DND-41 (cell line): Measurements from ENCODE around the gene MSH3.

Experiments
- ATAC-seq: fragments of 200-7000 bp; cut with Tn5 transposase; 3 replicates; pipeline ENCODE4 v1.9.1; 2021; ENCODE audit warnings: low read depth; ENCODE audit not compliant: insufficient read depth
- DNase-seq: peaks from one replicate; pipeline ENCODE4 v3.0.0-alpha.2; 2020
- H2AFZ ChIP-seq: 2 replicates; pipeline ENCODE4 v1.6.0; 2012; ENCODE audit warnings: low read depth, low read length
- H3K27ac ChIP-seq: 2 replicates; pipeline ENCODE4 v1.5.1; 2012; ENCODE audit warnings: low read length, inconsistent platforms
- H3K27me3 ChIP-seq: fragments of 200-600 bp; sonication (generic); 2 replicates; pipeline ENCODE4 v1.6.0; 2012; ENCODE audit warnings: low read length, mild to moderate bottlenecking, inconsistent platforms; ENCODE audit not compliant: insufficient read depth, poor library complexity
- H3K36me3 ChIP-seq: 2 replicates; pipeline ENCODE4 v1.5.1; 2012; ENCODE audit warnings: low read length, inconsistent platforms; ENCODE audit not compliant: insufficient read depth
- H3K4me1 ChIP-seq: 2 replicates; pipeline ENCODE4 v1.5.1; 2012; ENCODE audit warnings: mild to moderate bottlenecking, low read length; ENCODE audit not compliant: insufficient read depth
- H3K4me2 ChIP-seq: 2 replicates; pipeline ENCODE4 v1.6.0; 2012; ENCODE audit warnings: mild to moderate bottlenecking, moderate library complexity, low read length, inconsistent platforms; ENCODE audit not compliant: insufficient read depth
- H3K4me3 ChIP-seq, 2 experiments: fragments of 200-600 bp in 1 of 2; shearing (Covaris generic) in 1 of 2; 2 replicates each; pipeline ENCODE4 v1.5.1; 2012 to 2016; ENCODE audit warnings: inconsistent platforms in 2 of 2, low read length in 2 of 2, mild to moderate bottlenecking in 2 of 2, low read depth in 1 of 2, moderate library complexity in 1 of 2
- H3K79me2 ChIP-seq: 2 replicates; pipeline ENCODE4 v1.6.0; 2012; ENCODE audit warnings: low read length, inconsistent platforms; ENCODE audit not compliant: insufficient read depth
- H3K9ac ChIP-seq: 2 replicates; pipeline ENCODE4 v1.6.0; 2012; ENCODE audit warnings: low read depth, mild to moderate bottlenecking, inconsistent platforms, low read length, moderate library complexity
- H3K9me3 ChIP-seq: 2 replicates; pipeline ENCODE4 v1.5.1; 2012; ENCODE audit warnings: low read length, moderate library complexity, mild to moderate bottlenecking, inconsistent platforms; ENCODE audit not compliant: insufficient read depth, severe bottlenecking
- H4K20me1 ChIP-seq: 2 replicates; pipeline ENCODE4 v1.6.0; 2012; ENCODE audit warnings: low read length; ENCODE audit not compliant: insufficient read depth
- CTCF ChIP-seq: IDR thresholded peaks from 2 replicates; pipeline ENCODE4 v1.5.1; 2012; ENCODE audit warnings: borderline replicate concordance, low read length, moderate library complexity, mild to moderate bottlenecking; ENCODE audit not compliant: poor library complexity, severe bottlenecking; ENCODE audit errors: extremely low read depth
- EZH2 ChIP-seq: IDR thresholded peaks from 3 replicates; pipeline ENCODE4 v1.6.1; 2012; ENCODE audit warnings: borderline replicate concordance, low read depth, mild to moderate bottlenecking, moderate library complexity, low read length, inconsistent platforms; ENCODE audit not compliant: severe bottlenecking

The MSH3 gene

GRCh38 chr5:80686757-80687156 is 32.3 kb downstream of the MSH3 start:
- TF ChIP-seq EZH2 (no peak), CTCF (peak; percentile 64)
- Histone ChIP-seq H2AFZ (no peak overlapping the region), H3K9ac (no peak overlapping the region), H3K4me1 (no peaks in the 10 kb centered on the region), H4K20me1 (no peaks in the 10 kb centered on the region), H3K4me3 (no peak overlapping the region), H3K27me3 (no peaks in the 10 kb centered on the region), H3K4me2 (no peak overlapping the region), H3K27ac (no peak overlapping the region), H3K9me3 (no peaks in the 10 kb centered on the region), H3K36me3 (peaks cover 10% of the 10 kb centered on the region; the same call in 1 of the 2 replicates), H3K79me2 (peaks cover 12% of the 10 kb centered on the region; the same call in 1 of the 2 replicates)
- no peak for DNase-seq
- ATAC-seq, result no peak

GRCh38 chr5:80688648-80689420 is 34.4 kb downstream of the MSH3 start:
- H4K20me1 ChIP-seq, result no peaks in the 10 kb centered on the region
- no peak for TF ChIP-seq CTCF
- no peak for TF ChIP-seq EZH2
- no peak overlapping the region for H2AFZ ChIP-seq
- H3K27me3 ChIP-seq, result no peaks in the 10 kb centered on the region
- H3K4me1 ChIP-seq, result no peaks in the 10 kb centered on the region
- DNase-seq (no peak), ATAC-seq (no peak)
- no peak overlapping the region for H3K4me3 ChIP-seq
- H3K36me3 ChIP-seq, result no peaks in the 10 kb centered on the region; the same call in 1 of the 2 replicates
- no peak overlapping the region for H3K27ac ChIP-seq
- H3K9me3 ChIP-seq, result no peaks in the 10 kb centered on the region
- H3K79me2 ChIP-seq, result peaks cover 8% of the 10 kb centered on the region; the same call in 1 of the 2 replicates
- H3K4me2 ChIP-seq, result no peak overlapping the region
- no peak overlapping the region for H3K9ac ChIP-seq

GRCh38 chr5:80689627-80690026 is 35.2 kb downstream of the MSH3 start:
- Histone ChIP-seq H3K9ac (no peak overlapping the region), H3K4me1 (no peaks in the 10 kb centered on the region), H2AFZ (no peak overlapping the region), H3K36me3 (no peaks in the 10 kb centered on the region; the same call in 1 of the 2 replicates), H3K27ac (no peak overlapping the region), H4K20me1 (no peaks in the 10 kb centered on the region), H3K4me3 (no peak overlapping the region), H3K79me2 (peaks cover 6% of the 10 kb centered on the region; the same call in 1 of the 2 replicates), H3K4me2 (no peak overlapping the region), H3K27me3 (no peaks in the 10 kb centered on the region), H3K9me3 (no peaks in the 10 kb centered on the region)
- no peak for TF ChIP-seq CTCF
- no peak for TF ChIP-seq EZH2
- no peak for ATAC-seq
- no peak for DNase-seq
